Measurements from ENCODE around the gene C11orf68.
A peak's percentile ranks its signal among the peaks of the same experiment; 100 is the strongest.

The C11orf68 gene

DNA sequence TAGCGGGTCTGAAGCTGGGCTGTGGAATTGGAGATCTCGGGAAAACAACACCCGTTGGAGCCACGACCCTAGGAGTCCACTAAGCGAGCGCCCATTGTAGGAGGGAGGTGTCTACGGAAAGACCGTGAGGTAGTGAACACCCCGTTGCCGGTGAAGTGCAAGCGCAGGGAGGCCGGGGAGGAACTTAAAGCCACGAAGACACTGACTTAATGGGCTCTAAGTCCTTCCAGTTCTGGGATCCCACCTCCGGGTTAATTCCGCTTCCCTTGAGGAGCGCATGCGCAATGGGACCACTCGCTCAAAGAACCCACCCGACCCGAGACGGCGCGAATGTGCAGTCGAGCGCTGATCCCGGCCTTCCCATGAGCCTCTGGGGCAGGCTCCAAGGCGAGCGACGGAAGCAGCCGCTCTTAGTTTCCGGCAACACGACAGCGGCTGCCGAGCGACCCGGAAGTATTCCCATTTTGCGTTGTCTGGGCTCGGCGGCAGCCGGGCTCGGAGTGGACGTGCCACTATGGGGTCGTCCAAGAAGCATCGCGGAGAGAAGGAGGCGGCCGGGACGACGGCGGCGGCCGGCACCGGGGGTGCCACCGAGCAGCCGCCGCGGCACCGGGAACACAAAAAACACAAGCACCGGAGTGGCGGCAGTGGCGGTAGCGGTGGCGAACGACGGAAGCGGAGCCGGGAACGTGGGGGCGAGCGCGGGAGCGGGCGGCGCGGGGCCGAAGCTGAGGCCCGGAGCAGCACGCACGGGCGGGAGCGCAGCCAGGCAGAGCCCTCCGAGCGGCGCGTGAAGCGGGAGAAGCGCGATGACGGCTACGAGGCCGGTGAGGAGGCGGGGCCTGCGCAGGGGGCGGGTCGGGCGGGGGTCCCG lies 42.6 kb upstream of the C11orf68 start, which contains the start of gene SART1 (continued):
- TF ChIP-seq ZNF433 (tag by site-specific recombination; IDR thresholded peaks at IDR 0.05; ENCODE audit: low read depth) (no peak), ZNF629 (tag by site-specific recombination; IDR thresholded peaks at IDR 0.05) (peak; percentile 62), HOXD13 (CRISPR knock-in tag; IDR thresholded peaks at IDR 0.05; ENCODE audit: borderline replicate concordance) (no peak), ZEB2 (tag by site-specific recombination; IDR thresholded peaks at IDR 0.05) (peak; percentile 65), SP2 (tag by site-specific recombination; IDR thresholded peaks at IDR 0.05) (peak; percentile 88), YY2 (tag by site-specific recombination; IDR thresholded peaks at IDR 0.05) (peak; percentile 41; the same call in 1 of the 2 replicates), ZNF335 (tag by site-specific recombination; conservative IDR thresholded peaks at IDR 0.05) (peak; percentile 56), ZNF76 (tag by site-specific recombination; IDR thresholded peaks at IDR 0.05; ENCODE audit: borderline replicate concordance, low read depth) (peak; percentile 94), IKZF3 (tag by site-specific recombination; IDR thresholded peaks at IDR 0.05) (0 out of 2 replicates have a peak, but pooled peaks have one; percentile 33)
- TF ChIP-seq, protein P1, sequence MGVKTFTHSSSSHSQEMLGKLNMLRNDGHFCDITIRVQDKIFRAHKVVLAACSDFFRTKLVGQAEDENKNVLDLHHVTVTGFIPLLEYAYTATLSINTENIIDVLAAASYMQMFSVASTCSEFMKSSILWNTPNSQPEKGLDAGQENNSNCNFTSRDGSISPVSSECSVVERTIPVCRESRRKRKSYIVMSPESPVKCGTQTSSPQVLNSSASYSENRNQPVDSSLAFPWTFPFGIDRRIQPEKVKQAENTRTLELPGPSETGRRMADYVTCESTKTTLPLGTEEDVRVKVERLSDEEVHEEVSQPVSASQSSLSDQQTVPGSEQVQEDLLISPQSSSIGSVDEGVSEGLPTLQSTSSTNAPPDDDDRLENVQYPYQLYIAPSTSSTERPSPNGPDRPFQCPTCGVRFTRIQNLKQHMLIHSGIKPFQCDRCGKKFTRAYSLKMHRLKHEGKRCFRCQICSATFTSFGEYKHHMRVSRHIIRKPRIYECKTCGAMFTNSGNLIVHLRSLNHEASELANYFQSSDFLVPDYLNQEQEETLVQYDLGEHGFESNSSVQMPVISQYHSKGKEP (tag by site-specific recombination; IDR thresholded peaks at IDR 0.05), result no peak
- TF ChIP-seq, protein P2, sequence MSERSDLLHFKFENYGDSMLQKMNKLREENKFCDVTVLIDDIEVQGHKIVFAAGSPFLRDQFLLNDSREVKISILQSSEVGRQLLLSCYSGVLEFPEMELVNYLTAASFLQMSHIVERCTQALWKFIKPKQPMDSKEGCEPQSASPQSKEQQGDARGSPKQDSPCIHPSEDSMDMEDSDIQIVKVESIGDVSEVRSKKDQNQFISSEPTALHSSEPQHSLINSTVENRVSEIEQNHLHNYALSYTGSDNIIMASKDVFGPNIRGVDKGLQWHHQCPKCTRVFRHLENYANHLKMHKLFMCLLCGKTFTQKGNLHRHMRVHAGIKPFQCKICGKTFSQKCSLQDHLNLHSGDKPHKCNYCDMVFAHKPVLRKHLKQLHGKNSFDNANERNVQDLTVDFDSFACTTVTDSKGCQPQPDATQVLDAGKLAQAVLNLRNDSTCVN (tag by site-specific recombination; optimal IDR thresholded peaks at IDR 0.05), result peak; percentile 90
- TF ChIP-seq, protein P3, sequence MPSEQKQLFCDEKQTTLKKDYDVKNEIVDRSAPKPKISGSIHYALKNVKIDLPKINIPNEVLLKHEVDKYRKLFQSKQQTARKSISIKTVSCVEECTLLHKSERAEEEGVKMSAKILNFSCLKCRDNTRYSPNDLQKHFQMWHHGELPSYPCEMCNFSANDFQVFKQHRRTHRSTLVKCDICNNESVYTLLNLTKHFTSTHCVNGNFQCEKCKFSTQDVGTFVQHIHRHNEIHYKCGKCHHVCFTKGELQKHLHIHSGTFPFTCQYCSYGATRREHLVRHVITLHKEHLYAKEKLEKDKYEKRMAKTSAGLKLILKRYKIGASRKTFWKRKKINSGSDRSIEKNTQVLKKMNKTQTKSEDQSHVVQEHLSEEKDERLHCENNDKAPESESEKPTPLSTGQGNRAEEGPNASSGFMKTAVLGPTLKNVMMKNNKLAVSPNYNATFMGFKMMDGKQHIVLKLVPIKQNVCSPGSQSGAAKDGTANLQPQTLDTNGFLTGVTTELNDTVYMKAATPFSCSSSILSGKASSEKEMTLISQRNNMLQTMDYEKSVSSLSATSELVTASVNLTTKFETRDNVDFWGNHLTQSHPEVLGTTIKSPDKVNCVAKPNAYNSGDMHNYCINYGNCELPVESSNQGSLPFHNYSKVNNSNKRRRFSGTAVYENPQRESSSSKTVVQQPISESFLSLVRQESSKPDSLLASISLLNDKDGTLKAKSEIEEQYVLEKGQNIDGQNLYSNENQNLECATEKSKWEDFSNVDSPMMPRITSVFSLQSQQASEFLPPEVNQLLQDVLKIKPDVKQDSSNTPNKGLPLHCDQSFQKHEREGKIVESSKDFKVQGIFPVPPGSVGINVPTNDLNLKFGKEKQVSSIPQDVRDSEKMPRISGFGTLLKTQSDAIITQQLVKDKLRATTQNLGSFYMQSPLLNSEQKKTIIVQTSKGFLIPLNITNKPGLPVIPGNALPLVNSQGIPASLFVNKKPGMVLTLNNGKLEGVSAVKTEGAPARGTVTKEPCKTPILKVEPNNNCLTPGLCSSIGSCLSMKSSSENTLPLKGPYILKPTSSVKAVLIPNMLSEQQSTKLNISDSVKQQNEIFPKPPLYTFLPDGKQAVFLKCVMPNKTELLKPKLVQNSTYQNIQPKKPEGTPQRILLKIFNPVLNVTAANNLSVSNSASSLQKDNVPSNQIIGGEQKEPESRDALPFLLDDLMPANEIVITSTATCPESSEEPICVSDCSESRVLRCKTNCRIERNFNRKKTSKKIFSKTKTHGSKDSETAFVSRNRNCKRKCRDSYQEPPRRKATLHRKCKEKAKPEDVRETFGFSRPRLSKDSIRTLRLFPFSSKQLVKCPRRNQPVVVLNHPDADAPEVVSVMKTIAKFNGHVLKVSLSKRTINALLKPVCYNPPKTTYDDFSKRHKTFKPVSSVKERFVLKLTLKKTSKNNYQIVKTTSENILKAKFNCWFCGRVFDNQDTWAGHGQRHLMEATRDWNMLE (tag by site-specific recombination; conservative IDR thresholded peaks at IDR 0.05; ENCODE audit: low read depth), result peak; percentile 99
- TF ChIP-seq, protein P4, sequence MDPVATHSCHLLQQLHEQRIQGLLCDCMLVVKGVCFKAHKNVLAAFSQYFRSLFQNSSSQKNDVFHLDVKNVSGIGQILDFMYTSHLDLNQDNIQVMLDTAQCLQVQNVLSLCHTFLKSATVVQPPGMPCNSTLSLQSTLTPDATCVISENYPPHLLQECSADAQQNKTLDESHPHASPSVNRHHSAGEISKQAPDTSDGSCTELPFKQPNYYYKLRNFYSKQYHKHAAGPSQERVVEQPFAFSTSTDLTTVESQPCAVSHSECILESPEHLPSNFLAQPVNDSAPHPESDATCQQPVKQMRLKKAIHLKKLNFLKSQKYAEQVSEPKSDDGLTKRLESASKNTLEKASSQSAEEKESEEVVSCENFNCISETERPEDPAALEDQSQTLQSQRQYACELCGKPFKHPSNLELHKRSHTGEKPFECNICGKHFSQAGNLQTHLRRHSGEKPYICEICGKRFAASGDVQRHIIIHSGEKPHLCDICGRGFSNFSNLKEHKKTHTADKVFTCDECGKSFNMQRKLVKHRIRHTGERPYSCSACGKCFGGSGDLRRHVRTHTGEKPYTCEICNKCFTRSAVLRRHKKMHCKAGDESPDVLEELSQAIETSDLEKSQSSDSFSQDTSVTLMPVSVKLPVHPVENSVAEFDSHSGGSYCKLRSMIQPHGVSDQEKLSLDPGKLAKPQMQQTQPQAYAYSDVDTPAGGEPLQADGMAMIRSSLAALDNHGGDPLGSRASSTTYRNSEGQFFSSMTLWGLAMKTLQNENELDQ (tag by site-specific recombination; IDR thresholded peaks at IDR 0.05; ENCODE audit: low read depth), result no peak

DNA sequence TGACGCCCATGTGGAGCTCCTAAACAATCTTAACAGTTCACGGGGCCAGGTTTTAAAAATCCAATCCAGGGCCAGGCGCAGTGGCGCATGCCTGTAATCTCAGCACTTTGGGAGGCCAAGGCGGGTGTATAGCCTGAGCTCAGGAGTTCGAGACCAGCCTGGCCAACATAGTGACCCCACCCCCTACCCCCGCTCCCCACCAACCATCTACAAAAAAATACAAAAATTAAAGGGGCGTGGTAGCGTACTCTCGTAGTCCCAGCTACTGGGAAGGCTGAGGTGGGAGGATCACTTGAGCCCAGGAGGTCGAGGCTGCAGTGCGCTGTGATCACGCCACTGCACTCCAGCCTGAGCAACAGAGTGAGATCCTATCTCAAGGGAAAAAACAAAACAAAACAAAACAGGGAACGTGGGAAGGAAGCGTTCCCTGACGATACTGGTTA lies 42.0 kb upstream of the C11orf68 start:
- CTCF ChIA-PET, result interaction anchor here (0.6 to 3.2 kb wide), 4 partner anchors 25 to 181 kb away, joined by 3 to 16 read pairs (median 4); partner anchors contain the start of genes CCDC85B and FIBP

More for the DNA sequence above, 42.0 kb upstream of the C11orf68 start:
- H3K9me3 ChIP-seq (ENCODE audit: control insufficient read depth, insufficient read depth, low read depth, low read length), result no peaks in the 10 kb centered on the region
- POLR2A ChIA-PET, result interaction anchor here (0.9 to 1.8 kb wide), 3 partner anchors 9 to 101 kb away, joined by 3 to 8 read pairs (median 5); partner anchors contain the start of gene CCDC85B
- H3K4me1 ChIP-seq (ENCODE audit: control insufficient read depth, insufficient read depth, low read length), result no peaks in the 10 kb centered on the region
- H3K4me3 ChIP-seq (ENCODE audit: low read depth, low read length), result peak overlapping the region; percentile 89
- no peak for TF ChIP-seq ZNF214 (tag by site-specific recombination; IDR thresholded peaks at IDR 0.05; ENCODE audit: borderline replicate concordance)
- no peak for TF ChIP-seq ZNF747 (tag by site-specific recombination; IDR thresholded peaks at IDR 0.05)
- TF ChIP-seq ZNF121 (tag by site-specific recombination; IDR thresholded peaks at IDR 0.05), result 0 out of 2 replicates have a peak, but pooled peaks have one; percentile 24
- 0 out of 2 replicates have a peak, but pooled peaks have one; percentile 13 for TF ChIP-seq WT1 (tag by site-specific recombination; IDR thresholded peaks at IDR 0.05)
- 0 out of 2 replicates have a peak, but pooled peaks have one; percentile 20 for TF ChIP-seq KLF9 (tag by site-specific recombination; IDR thresholded peaks at IDR 0.05; ENCODE audit: low read depth)
- peaks cover 0 to 23% of the 10 kb centered on the region in 2 experiments; a peak in 1 of 3 replicates for H3K36me3 ChIP-seq (ENCODE audit: control insufficient read depth in 2 of 2, insufficient read depth in 1 of 2, low read length in 2 of 2)
- peak overlapping the region; percentile 77 for H3K27ac ChIP-seq (ENCODE audit: extremely low read depth, low read depth, low read length)

All from HEK293 (cell line).